ENCODE results near the gene NEDD9.

- TF ChIP-seq GLI4 (tag by site-specific recombination; IDR thresholded peaks at IDR 0.05): no peak
- TF ChIP-seq ZBTB20 (tag by site-specific recombination; IDR thresholded peaks at IDR 0.05): no peak
- no peak for TF ChIP-seq ZFP69B (tag by site-specific recombination; IDR thresholded peaks at IDR 0.05)
- TF ChIP-seq ZNF341 (tag by site-specific recombination; IDR thresholded peaks at IDR 0.05; ENCODE audit: low read depth): no peak
- TF ChIP-seq ZNF530 (tag by site-specific recombination; IDR thresholded peaks at IDR 0.05; ENCODE audit: low read depth): no peak
- TF ChIP-seq CTCF (tag by site-specific recombination; IDR thresholded peaks at IDR 0.05): no peak
- TF ChIP-seq ZNF626 (tag by site-specific recombination; IDR thresholded peaks at IDR 0.05): no peak
Measured at GRCh38 chr6:11218102-11218442, 14.4 kb downstream of the NEDD9 start.
